ENCODE results near the gene CD9. TPM values are rescaled to one million over a fixed set of nuclear protein-coding genes. Genes with fewer than 3 reads are reported as not detected.

Gene CD9
- polyA plus RNA-seq, 1 of the 3 experiments (the other 2 are of a cell fraction) = 76.6 TPM

DNA sequence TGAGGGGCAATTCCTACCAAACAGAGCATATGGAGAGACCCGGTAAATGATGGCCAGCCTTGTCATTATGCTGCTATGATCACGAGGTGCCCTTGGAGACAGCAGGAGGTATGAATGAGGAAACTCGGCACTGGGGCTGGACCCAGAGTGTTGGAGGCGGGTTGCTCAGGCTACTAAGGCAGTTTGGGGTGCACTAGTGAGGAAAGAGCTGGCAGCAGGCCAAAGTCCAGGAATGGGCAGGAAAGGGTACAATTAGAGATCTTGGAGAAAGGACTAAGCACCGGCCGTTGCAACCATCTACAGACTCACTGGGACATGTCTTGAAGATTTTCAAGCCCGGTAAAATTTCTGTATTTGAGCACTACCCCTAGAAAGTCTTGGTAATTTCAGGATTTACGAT lies 54.3 kb downstream of the CD9 start:
- DNase-seq = no peak
- 80% methylated on average over 8 of the region's 8 CpGs for WGBS (ENCODE audit: low lambda C conversion rate)
- Histone ChIP-seq H3K36me3 (replicated peaks in 1 of 2; ENCODE audit: control insufficient read depth in 1 of 2, insufficient read depth in 2 of 2, low read length in 1 of 2) (no peaks in the 10 kb centered on the region), H3K27me3 (ENCODE audit: insufficient read depth) (no peaks in the 10 kb centered on the region), H3K9me2 (no peaks in the 10 kb centered on the region), H4K20me1 (ENCODE audit: insufficient read depth) (no peaks in the 10 kb centered on the region), H3K4me1 (ENCODE audit: control insufficient read depth in 1 of 2, insufficient read depth in 2 of 2, low read depth in 1 of 2, low read length in 1 of 2) (peaks cover 0 to 20% of the 10 kb centered on the region in 2 experiments; a peak in 2 of 4 replicates), H3K9ac (no peak overlapping the region), H3K4me2 (no peak overlapping the region), H3K79me2 (ENCODE audit: insufficient read depth) (no peaks in the 10 kb centered on the region), H3K27ac (ENCODE audit: low read depth in 2 of 2, low read length in 1 of 2) (no peak overlapping the region), H3K4me3 (ENCODE audit: low read depth in 2 of 2, low read length in 1 of 2) (no peak overlapping the region), H2AFZ (ENCODE audit: low read depth) (no peak overlapping the region), H3F3A (replicated peaks; ENCODE audit: insufficient read depth) (no peaks in the 10 kb centered on the region), H3K9me3 (no peaks in the 10 kb centered on the region)
- TF ChIP-seq POLR2AphosphoS5 (IDR thresholded peaks at IDR 0.05; ENCODE audit: low read depth, low read length) = no peak
- TF ChIP-seq MEF2A (IDR thresholded peaks at IDR 0.05; ENCODE audit: borderline replicate concordance, low read depth) = no peak
- no peak for TF ChIP-seq TCF12 (IDR thresholded peaks at IDR 0.05)
- no peak for TF ChIP-seq TAF1 (IDR thresholded peaks at IDR 0.05; ENCODE audit: borderline replicate concordance, low read depth, low read length)
- no peak for TF ChIP-seq GABPA (IDR thresholded peaks at IDR 0.05; ENCODE audit: low read depth)
- TF ChIP-seq RFX5 (IDR thresholded peaks at IDR 0.05; ENCODE audit: low read length) = no peak
- TF ChIP-seq, protein P1, sequence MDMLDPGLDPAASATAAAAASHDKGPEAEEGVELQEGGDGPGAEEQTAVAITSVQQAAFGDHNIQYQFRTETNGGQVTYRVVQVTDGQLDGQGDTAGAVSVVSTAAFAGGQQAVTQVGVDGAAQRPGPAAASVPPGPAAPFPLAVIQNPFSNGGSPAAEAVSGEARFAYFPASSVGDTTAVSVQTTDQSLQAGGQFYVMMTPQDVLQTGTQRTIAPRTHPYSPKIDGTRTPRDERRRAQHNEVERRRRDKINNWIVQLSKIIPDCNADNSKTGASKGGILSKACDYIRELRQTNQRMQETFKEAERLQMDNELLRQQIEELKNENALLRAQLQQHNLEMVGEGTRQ (IDR thresholded peaks at IDR 0.05; ENCODE audit: borderline replicate concordance, low read depth, low read length) = no peak
- no peak for TF ChIP-seq RCOR1 (IDR thresholded peaks at IDR 0.05; ENCODE audit: low read length)
- TF ChIP-seq, protein P2, sequence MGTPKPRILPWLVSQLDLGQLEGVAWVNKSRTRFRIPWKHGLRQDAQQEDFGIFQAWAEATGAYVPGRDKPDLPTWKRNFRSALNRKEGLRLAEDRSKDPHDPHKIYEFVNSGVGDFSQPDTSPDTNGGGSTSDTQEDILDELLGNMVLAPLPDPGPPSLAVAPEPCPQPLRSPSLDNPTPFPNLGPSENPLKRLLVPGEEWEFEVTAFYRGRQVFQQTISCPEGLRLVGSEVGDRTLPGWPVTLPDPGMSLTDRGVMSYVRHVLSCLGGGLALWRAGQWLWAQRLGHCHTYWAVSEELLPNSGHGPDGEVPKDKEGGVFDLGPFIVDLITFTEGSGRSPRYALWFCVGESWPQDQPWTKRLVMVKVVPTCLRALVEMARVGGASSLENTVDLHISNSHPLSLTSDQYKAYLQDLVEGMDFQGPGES (IDR thresholded peaks at IDR 0.05; ENCODE audit: low read depth, low read length) = no peak
- no peak for TF ChIP-seq EP300 (IDR thresholded peaks at IDR 0.05; ENCODE audit: borderline replicate concordance in 1 of 2, low read depth in 1 of 2, low read length in 1 of 2)
- TF ChIP-seq, protein P3, sequence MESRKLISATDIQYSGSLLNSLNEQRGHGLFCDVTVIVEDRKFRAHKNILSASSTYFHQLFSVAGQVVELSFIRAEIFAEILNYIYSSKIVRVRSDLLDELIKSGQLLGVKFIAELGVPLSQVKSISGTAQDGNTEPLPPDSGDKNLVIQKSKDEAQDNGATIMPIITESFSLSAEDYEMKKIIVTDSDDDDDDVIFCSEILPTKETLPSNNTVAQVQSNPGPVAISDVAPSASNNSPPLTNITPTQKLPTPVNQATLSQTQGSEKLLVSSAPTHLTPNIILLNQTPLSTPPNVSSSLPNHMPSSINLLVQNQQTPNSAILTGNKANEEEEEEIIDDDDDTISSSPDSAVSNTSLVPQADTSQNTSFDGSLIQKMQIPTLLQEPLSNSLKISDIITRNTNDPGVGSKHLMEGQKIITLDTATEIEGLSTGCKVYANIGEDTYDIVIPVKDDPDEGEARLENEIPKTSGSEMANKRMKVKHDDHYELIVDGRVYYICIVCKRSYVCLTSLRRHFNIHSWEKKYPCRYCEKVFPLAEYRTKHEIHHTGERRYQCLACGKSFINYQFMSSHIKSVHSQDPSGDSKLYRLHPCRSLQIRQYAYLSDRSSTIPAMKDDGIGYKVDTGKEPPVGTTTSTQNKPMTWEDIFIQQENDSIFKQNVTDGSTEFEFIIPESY (IDR thresholded peaks at IDR 0.05; ENCODE audit: borderline replicate concordance, low read depth) = no peak
- TF ChIP-seq, protein P4, sequence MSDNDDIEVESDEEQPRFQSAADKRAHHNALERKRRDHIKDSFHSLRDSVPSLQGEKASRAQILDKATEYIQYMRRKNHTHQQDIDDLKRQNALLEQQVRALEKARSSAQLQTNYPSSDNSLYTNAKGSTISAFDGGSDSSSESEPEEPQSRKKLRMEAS (IDR thresholded peaks at IDR 0.05; ENCODE audit: low read depth) = no peak
- POLR2A ChIA-PET = no interaction called here
- CTCF ChIA-PET = interaction anchor here (2.1 kb wide), 1 partner anchor 59 kb away, joined by 7 read pairs; no protein-coding TSS in a partner anchor

DNA sequence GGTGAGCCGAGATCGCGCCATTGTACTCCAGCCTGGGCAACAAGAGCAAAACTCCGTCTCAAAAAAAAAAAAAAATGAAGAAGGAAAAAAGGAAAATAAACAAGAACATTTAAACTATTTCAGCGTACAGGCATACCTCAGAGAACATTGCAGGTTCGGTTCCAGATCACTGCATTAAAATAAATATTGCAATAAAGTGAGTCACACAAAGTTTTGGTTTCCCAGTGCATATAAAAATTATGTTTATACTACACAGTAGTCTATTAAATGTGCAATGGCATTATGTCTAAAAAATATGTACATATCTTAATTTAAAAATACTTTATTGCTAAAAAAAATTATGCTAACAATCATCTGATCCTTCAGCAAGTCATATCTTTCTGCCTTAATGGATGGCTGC lies 56.8 kb downstream of the CD9 start:
- no peak overlapping the region for H3K9ac ChIP-seq
- ChIA-PET CTCF (no interaction called here), POLR2A (no interaction called here)
- H3K9me2 ChIP-seq = no peaks in the 10 kb centered on the region
- no peak overlapping the region for H2AFZ ChIP-seq (ENCODE audit: low read depth)
- H3K9me3 ChIP-seq = no peaks in the 10 kb centered on the region
- no peaks in the 10 kb centered on the region for H3K36me3 ChIP-seq (replicated peaks in 1 of 2; ENCODE audit: control insufficient read depth in 1 of 2, insufficient read depth in 2 of 2, low read length in 1 of 2)
- no peak for DNase-seq
- TF ChIP-seq ELF1 (IDR thresholded peaks at IDR 0.05) = no peak
- no peak for TF ChIP-seq GATA2 (CRISPR knock-in tag; IDR thresholded peaks at IDR 0.05)
- H3K4me3 ChIP-seq (ENCODE audit: low read depth in 2 of 2, low read length in 1 of 2) = no peak overlapping the region
- H4K20me1 ChIP-seq (ENCODE audit: insufficient read depth) = no peaks in the 10 kb centered on the region
- H3K79me2 ChIP-seq (ENCODE audit: insufficient read depth) = no peaks in the 10 kb centered on the region
- H3K27ac ChIP-seq (ENCODE audit: low read depth in 2 of 2, low read length in 1 of 2) = no peak overlapping the region
- H3K4me1 ChIP-seq (ENCODE audit: control insufficient read depth in 1 of 2, insufficient read depth in 2 of 2, low read depth in 1 of 2, low read length in 1 of 2) = peaks cover 0 to 1% of the 10 kb centered on the region in 2 experiments; a peak in 1 of 4 replicates
- no peaks in the 10 kb centered on the region for H3K27me3 ChIP-seq (ENCODE audit: insufficient read depth)
- H3F3A ChIP-seq (replicated peaks; ENCODE audit: insufficient read depth) = no peaks in the 10 kb centered on the region
- H3K4me2 ChIP-seq = no peak overlapping the region
- 83% methylated on average over 6 of the region's 6 CpGs for WGBS (ENCODE audit: low lambda C conversion rate)
